HG03565 (cell line): ENCODE measurements around the gene PRKG1.
"Not testable (repeated sequence)": the region's sequence is repeated elsewhere in the genome, so short reads cannot be mapped to it uniquely, and the experiment has no call there.

Experiments
- ATAC-seq: cut with Tn5 transposase; IDR thresholded peaks from one replicate; pipeline ENCODE4 v1.9.1; 2021; ENCODE audit warnings: mild to moderate bottlenecking, moderate library complexity; ENCODE audit not compliant: unreplicated experiment

Gene PRKG1

GRCh38 chr10:51313251-51313650, 239.0 kb downstream of the PRKG1 start:
- ATAC-seq = no peak

GRCh38 chr10:51313773-51314478, 239.6 kb downstream of the PRKG1 start:
- no peak for ATAC-seq

GRCh38 chr10:51314481-51314880, 240.2 kb downstream of the PRKG1 start:
- ATAC-seq = no peak

GRCh38 chr10:51318399-51319172, 244.3 kb downstream of the PRKG1 start:
- no peak for ATAC-seq

- no peak for ATAC-seq
Measured at GRCh38 chr10:51319173-51319435, 244.8 kb downstream of the PRKG1 start.

- no peak for ATAC-seq
Measured at GRCh38 chr10:51321300-51321699, 247.0 kb downstream of the PRKG1 start.

GRCh38 chr10:51321980-51322379, 247.7 kb downstream of the PRKG1 start:
- no peak for ATAC-seq

- no peak for ATAC-seq
Measured at GRCh38 chr10:51325649-51326048, 251.4 kb downstream of the PRKG1 start.

GRCh38 chr10:51326174-51326573, 251.9 kb downstream of the PRKG1 start:
- ATAC-seq = no peak

GRCh38 chr10:51327432-51327831, 253.1 kb downstream of the PRKG1 start:
- no peak for ATAC-seq

- ATAC-seq = no peak
Measured at GRCh38 chr10:51340366-51340765, 266.1 kb downstream of the PRKG1 start.

GRCh38 chr10:51340845-51341610, 266.7 kb downstream of the PRKG1 start:
- no peak for ATAC-seq

GRCh38 chr10:51341745-51342144, 267.5 kb downstream of the PRKG1 start:
- not testable (repeated sequence) for ATAC-seq

- ATAC-seq = no peak
Measured at GRCh38 chr10:51342381-51342780, 268.1 kb downstream of the PRKG1 start.

- no peak for ATAC-seq
Measured at GRCh38 chr10:51343391-51343790, 269.1 kb downstream of the PRKG1 start.

GRCh38 chr10:51344371-51344770, 270.1 kb downstream of the PRKG1 start:
- no peak for ATAC-seq

GRCh38 chr10:51348622-51349021, 274.3 kb downstream of the PRKG1 start:
- ATAC-seq = no peak

GRCh38 chr10:51357170-51357569, 282.9 kb downstream of the PRKG1 start:
- ATAC-seq = no peak

- ATAC-seq = no peak
Measured at GRCh38 chr10:51358227-51358626, 283.9 kb downstream of the PRKG1 start.

- peak; percentile 42 for ATAC-seq
Measured at GRCh38 chr10:51363415-51363814, 289.1 kb downstream of the PRKG1 start.

GRCh38 chr10:51364674-51365073, 290.4 kb downstream of the PRKG1 start:
- ATAC-seq = no peak

- no peak for ATAC-seq
Measured at GRCh38 chr10:51366044-51366443, 291.8 kb downstream of the PRKG1 start.
